MM.1S (cell line): Measurements from ENCODE around the gene TAC4.

Experiments used
- DNase-seq: peaks from one replicate; pipeline ENCODE4 v3.0.0-alpha.2; 2015
- H2AFZ ChIP-seq: fragments of 300-600 bp; sonication (generic); 2 replicates; pipeline ENCODE4 v1.6.0; 2016; ENCODE audit warnings: antibody characterized with exemption, low read length
- H3F3A ChIP-seq: fragments of 300-600 bp; sonication (generic); 2 replicates; pipeline ENCODE4 v1.6.1; 2016; ENCODE audit warnings: mild to moderate bottlenecking, antibody characterized with exemption, low read length, moderate library complexity, mixed read lengths; ENCODE audit not compliant: insufficient read depth
- H3K27ac ChIP-seq: fragments of 300-600 bp; sonication (generic); 2 replicates; pipeline ENCODE4 v1.5.1; 2016; ENCODE audit warnings: mild to moderate bottlenecking, low read length
- H3K27me3 ChIP-seq: fragments of 300-600 bp; sonication (generic); replicated peaks from 2 replicates; pipeline ENCODE4 v1.6.0; 2016; ENCODE audit warnings: low read length; ENCODE audit not compliant: insufficient read depth
- H3K36me3 ChIP-seq: fragments of 300-600 bp; sonication (generic); replicated peaks from 2 replicates; pipeline ENCODE4 v1.6.1; 2016; ENCODE audit warnings: mild to moderate bottlenecking, low read length, mixed read lengths; ENCODE audit not compliant: insufficient read depth
- H3K4me1 ChIP-seq: fragments of 300-600 bp; sonication (generic); 2 replicates; pipeline ENCODE4 v1.6.1; 2016; ENCODE audit warnings: low read length, mixed read lengths
- H3K4me2 ChIP-seq: fragments of 300-600 bp; sonication (generic); 2 replicates; pipeline ENCODE4 v1.6.0; 2016; ENCODE audit warnings: low read depth, low read length
- H3K4me3 ChIP-seq: fragments of 300-600 bp; sonication (generic); 2 replicates; pipeline ENCODE4 v1.5.1; 2016; ENCODE audit warnings: low read length, mixed read lengths
- H3K79me2 ChIP-seq: fragments of 300-600 bp; sonication (generic); 2 replicates; pipeline ENCODE4 v1.6.1; 2016; ENCODE audit warnings: mixed run types, low read length, mixed read lengths
- H3K9ac ChIP-seq: fragments of 300-600 bp; sonication (generic); 2 replicates; pipeline ENCODE4 v1.6.1; 2016; ENCODE audit warnings: low read length, mixed read lengths
- H3K9me2 ChIP-seq: fragments of 300-600 bp; sonication (generic); replicated peaks from 2 replicates; pipeline ENCODE4 v1.6.1; 2016; ENCODE audit warnings: mild to moderate bottlenecking, low read length, mixed read lengths; ENCODE audit not compliant: insufficient read depth
- H3K9me3 ChIP-seq: fragments of 300-600 bp; sonication (generic); replicated peaks from 2 replicates; pipeline ENCODE4 v1.6.1; 2016; ENCODE audit warnings: mild to moderate bottlenecking, low read length, mixed read lengths; ENCODE audit not compliant: insufficient read depth
- H4K20me1 ChIP-seq: fragments of 300-600 bp; sonication (generic); 2 replicates; pipeline ENCODE4 v1.6.1; 2016; ENCODE audit warnings: mild to moderate bottlenecking, low read length, moderate library complexity, mixed read lengths; ENCODE audit not compliant: insufficient read depth
- CTCF ChIP-seq: fragments of 300-600 bp; sonication (generic); IDR thresholded peaks from 2 replicates; pipeline ENCODE4 v1.5.1; 2016; ENCODE audit warnings: antibody characterized with exemption, low read length, mixed read lengths
- EZH2 ChIP-seq: fragments of 300-600 bp; sonication (generic); optimal IDR thresholded peaks from 2 replicates; pipeline ENCODE3; 2017; ENCODE audit warnings: low read depth, mild to moderate bottlenecking, antibody characterized with exemption, low read length, mixed read lengths
- EZH2phosphoT487 ChIP-seq: fragments of 300-600 bp; sonication (generic); IDR thresholded peaks from 2 replicates; pipeline ENCODE4 v1.6.1; 2018; ENCODE audit warnings: antibody characterized with exemption, low read length

TAC4 gene

GRCh38 chr17:49889500-49889899 is 41.6 kb upstream of the TAC4 start:
- Histone ChIP-seq H3F3A (no peaks in the 10 kb centered on the region), H3K79me2 (no peaks in the 10 kb centered on the region), H3K27ac (no peak overlapping the region), H4K20me1 (no peaks in the 10 kb centered on the region), H3K4me2 (no peak overlapping the region), H3K4me3 (no peak overlapping the region), H3K9me2 (no peaks in the 10 kb centered on the region), H2AFZ (no peak overlapping the region), H3K9ac (no peak overlapping the region), H3K4me1 (no peaks in the 10 kb centered on the region), H3K27me3 (peaks cover 91% of the 10 kb centered on the region), H3K9me3 (no peaks in the 10 kb centered on the region), H3K36me3 (no peaks in the 10 kb centered on the region)
- no peak for DNase-seq
- TF ChIP-seq CTCF (no peak), EZH2 (no peak), EZH2phosphoT487 (no peak)

GRCh38 chr17:49887744-49888360 is 40.0 kb upstream of the TAC4 start:
- Histone ChIP-seq H2AFZ (no peak overlapping the region), H3K27me3 (peaks cover 89% of the 10 kb centered on the region), H3K9ac (no peak overlapping the region), H3K9me3 (no peaks in the 10 kb centered on the region), H3K9me2 (no peaks in the 10 kb centered on the region), H3K4me1 (no peaks in the 10 kb centered on the region), H3K27ac (no peak overlapping the region), H3K36me3 (no peaks in the 10 kb centered on the region), H3F3A (no peaks in the 10 kb centered on the region), H3K79me2 (no peaks in the 10 kb centered on the region), H3K4me3 (no peak overlapping the region), H4K20me1 (no peaks in the 10 kb centered on the region), H3K4me2 (no peak overlapping the region)
- no peak for DNase-seq
- TF ChIP-seq CTCF (no peak), EZH2phosphoT487 (no peak), EZH2 (no peak)

GRCh38 chr17:49887086-49887743 is 39.3 kb upstream of the TAC4 start:
- Histone ChIP-seq H3K9me3 (no peaks in the 10 kb centered on the region), H3K36me3 (no peaks in the 10 kb centered on the region), H3K27me3 (peaks cover 89% of the 10 kb centered on the region), H3K4me2 (no peak overlapping the region), H3K79me2 (no peaks in the 10 kb centered on the region), H3K4me1 (no peaks in the 10 kb centered on the region), H3K9me2 (no peaks in the 10 kb centered on the region), H3F3A (no peaks in the 10 kb centered on the region), H3K9ac (no peak overlapping the region), H3K27ac (no peak overlapping the region), H3K4me3 (no peak overlapping the region), H4K20me1 (no peaks in the 10 kb centered on the region), H2AFZ (no peak overlapping the region)
- DNase-seq = no peak
- TF ChIP-seq EZH2phosphoT487 (no peak), EZH2 (no peak), CTCF (no peak)
